H9 (cell line): ENCODE results near the gene KLC1. TPM values are rescaled to one million over a fixed set of nuclear protein-coding genes. Genes with fewer than 3 reads are reported as not detected.

Source experiments
- DNase-seq: peaks from one replicate; pipeline ENCODE4 v3.0.0-alpha.2; 2017
- H2AFZ ChIP-seq: one replicate; pipeline ENCODE4 v1.6.1; 2013; ENCODE audit warnings: mild to moderate bottlenecking, low read length, control low read depth, moderate library complexity
- H2AK5ac ChIP-seq: 2 replicates; pipeline ENCODE4 v1.6.1; 2013; ENCODE audit warnings: low read length, control low read depth, mixed read lengths; ENCODE audit not compliant: insufficient read length
- H2BK120ac ChIP-seq: one replicate; pipeline ENCODE4 v1.6.1; 2013; ENCODE audit warnings: low read depth, mild to moderate bottlenecking, low read length, control low read depth, inconsistent platforms; ENCODE audit not compliant: poor library complexity, severe bottlenecking
- H2BK12ac ChIP-seq: 2 replicates; pipeline ENCODE4 v1.6.1; 2013; ENCODE audit warnings: low read length, control low read depth, mixed read lengths, low read depth; ENCODE audit not compliant: insufficient read length
- H2BK15ac ChIP-seq: 2 replicates; pipeline ENCODE4 v1.6.1; 2013; ENCODE audit warnings: low read depth, low read length, control low read depth
- H2BK20ac ChIP-seq: one replicate; pipeline ENCODE4 v1.6.1; 2013; ENCODE audit warnings: low read depth, mild to moderate bottlenecking, low read length, control low read depth, inconsistent platforms; ENCODE audit not compliant: poor library complexity, severe bottlenecking
- H2BK5ac ChIP-seq: 2 replicates; pipeline ENCODE4 v1.6.1; 2013; ENCODE audit warnings: low read length, control low read depth, mixed read lengths; ENCODE audit not compliant: insufficient read length
- H3K14ac ChIP-seq: 2 replicates; pipeline ENCODE4 v1.6.1; 2013; ENCODE audit warnings: low read length, control low read depth; ENCODE audit not compliant: insufficient read depth
- H3K18ac ChIP-seq: 2 replicates; pipeline ENCODE4 v1.6.1; 2013; ENCODE audit warnings: low read depth, mild to moderate bottlenecking, mixed read lengths, low read length, control low read depth; ENCODE audit not compliant: insufficient read length
- H3K23ac ChIP-seq: 2 replicates; pipeline ENCODE4 v1.6.1; 2013; ENCODE audit warnings: low read length, control low read depth, mixed read lengths, low read depth; ENCODE audit not compliant: insufficient read length
- H3K23me2 ChIP-seq: 2 replicates; pipeline ENCODE4 v1.6.1; 2013; ENCODE audit warnings: low read depth, mild to moderate bottlenecking, mixed read lengths, low read length, control low read depth; ENCODE audit not compliant: insufficient read length, poor library complexity, severe bottlenecking
- H3K27ac ChIP-seq: 2 replicates; pipeline ENCODE4 v1.5.1; 2013; ENCODE audit warnings: low read length, control low read depth, mixed read lengths, low read depth; ENCODE audit not compliant: insufficient read length
- H3K27me3 ChIP-seq: 2 replicates; pipeline ENCODE4 v1.6.1; 2013; ENCODE audit warnings: low read length, control low read depth, inconsistent platforms; ENCODE audit not compliant: insufficient read depth
- H3K4ac ChIP-seq: 2 replicates; pipeline ENCODE4 v1.6.1; 2013; ENCODE audit warnings: low read depth, mild to moderate bottlenecking, control low read depth, inconsistent platforms, low read length, moderate library complexity
- H3K4me1 ChIP-seq: 2 replicates; pipeline ENCODE4 v1.6.1; 2013; ENCODE audit warnings: low read length, control low read depth, inconsistent platforms; ENCODE audit not compliant: insufficient read depth
- H3K4me2 ChIP-seq: 2 replicates; pipeline ENCODE4 v1.6.1; 2013; ENCODE audit warnings: low read length, control low read depth, mixed read lengths; ENCODE audit not compliant: insufficient read length, insufficient read depth
- H3K56ac ChIP-seq: 2 replicates; pipeline ENCODE4 v1.6.1; 2013; ENCODE audit warnings: low read depth, mild to moderate bottlenecking, mixed read lengths, low read length, control low read depth; ENCODE audit not compliant: insufficient read length
- H3K79me1 ChIP-seq: 2 replicates; pipeline ENCODE4 v1.6.1; 2013; ENCODE audit warnings: low read depth, mild to moderate bottlenecking, moderate library complexity, low read length, control low read depth, inconsistent platforms; ENCODE audit not compliant: insufficient read depth, poor library complexity, severe bottlenecking
- H3K79me2 ChIP-seq: 2 replicates; pipeline ENCODE4 v1.6.1; 2013; ENCODE audit warnings: low read length, control low read depth, inconsistent platforms; ENCODE audit not compliant: insufficient read depth
- H3K9ac ChIP-seq: 2 replicates; pipeline ENCODE4 v1.6.1; 2013; ENCODE audit warnings: low read length, control low read depth, mixed read lengths; ENCODE audit not compliant: insufficient read length; ENCODE audit errors: extremely low read depth
- H3K9me3 ChIP-seq: one replicate; pipeline ENCODE4 v1.6.1; 2013; ENCODE audit warnings: low read depth, low read length, inconsistent platforms; ENCODE audit not compliant: control insufficient read depth
- H3T11ph ChIP-seq: one replicate; pipeline ENCODE4 v1.6.1; 2013; ENCODE audit warnings: mild to moderate bottlenecking, low read length, control low read depth, inconsistent platforms
- H4K20me1 ChIP-seq: one replicate; pipeline ENCODE4 v1.6.1; 2013; ENCODE audit not compliant: control insufficient read depth, insufficient read length, insufficient read depth
- H4K5ac ChIP-seq: 2 replicates; pipeline ENCODE4 v1.6.1; 2013; ENCODE audit warnings: low read depth, mild to moderate bottlenecking, mixed read lengths, low read length, control low read depth; ENCODE audit not compliant: insufficient read length
- H4K8ac ChIP-seq: replicated peaks from 2 replicates; pipeline ENCODE4 v1.6.1; 2013; ENCODE audit warnings: low read length, control low read depth, mixed read lengths, low read depth; ENCODE audit not compliant: insufficient read length
- H4K91ac ChIP-seq: 2 replicates; pipeline ENCODE4 v1.6.1; 2013; ENCODE audit warnings: low read depth, mild to moderate bottlenecking, moderate library complexity, mixed read lengths, low read length, control low read depth; ENCODE audit not compliant: insufficient read length
- H3K27ac Mint-ChIP-seq, 3 experiments: 2 replicates in 2 of 3; 3 replicates in 1 of 3; pipeline ENCODE4 v1.8.0; 2020 to 2021; ENCODE audit warnings: mixed read lengths in 3 of 3, mild to moderate bottlenecking in 1 of 3, moderate library complexity in 1 of 3
- H3K27me3 Mint-ChIP-seq: 2 replicates; pipeline ENCODE4 v1.8.0; 2021; ENCODE audit warnings: low read depth, mild to moderate bottlenecking, moderate library complexity, mixed read lengths
- H3K36me3 Mint-ChIP-seq, 3 experiments: 2 replicates in 2 of 3; 3 replicates in 1 of 3; pipeline ENCODE4 v1.8.0; 2020 to 2021; ENCODE audit warnings: low read depth in 3 of 3, mixed read lengths in 3 of 3; ENCODE audit not compliant: insufficient read depth in 1 of 3
- H3K4me1 Mint-ChIP-seq, 2 experiments: 2 replicates each; pipeline ENCODE4 v1.8.0; 2020; ENCODE audit warnings: mixed read lengths in 2 of 2
- H3K4me3 Mint-ChIP-seq, 2 experiments: 2 replicates in 1 of 2; 3 replicates in 1 of 2; pipeline ENCODE4 v1.8.0; 2020 to 2021; ENCODE audit warnings: mild to moderate bottlenecking in 2 of 2, mixed read lengths in 2 of 2, moderate library complexity in 1 of 2
- H3K9me3 Mint-ChIP-seq, 2 experiments: 2 replicates in 1 of 2; 3 replicates in 1 of 2; pipeline ENCODE4 v1.8.0; 2020; ENCODE audit warnings: mild to moderate bottlenecking in 2 of 2, mixed read lengths in 2 of 2, moderate library complexity in 1 of 2
- WGBS: extraction: QIAGEN DNeasy Blood & Tissue Kit; methylation state at CpG from one replicate; pipeline ENCODE4 v1.1.7; 2013; ENCODE audit warnings: missing lambda C conversion rate, low lambda C conversion rate, mixed read lengths; ENCODE audit not compliant: insufficient read length; ENCODE audit errors: extremely low coverage; 5-methylcytosine and 5-hydroxymethylcytosine counted together
- total RNA-seq: library from RNA; stranded (reverse); gene quantifications from 2 replicates; pipeline ENCODE4 v1.2.1, GENCODE V29; 2021
- TF ChIP-seq, protein P1 (sequence below): fragments of 200-600 bp; sonication (generic); conservative IDR thresholded peaks from 3 replicates; pipeline ENCODE4 v1.8.0; 2021; ENCODE audit warnings: antibody characterized with exemption, mild to moderate bottlenecking

Gene KLC1
- total RNA-seq, 1 experiment from 2014 or later = 143 TPM

DNA sequence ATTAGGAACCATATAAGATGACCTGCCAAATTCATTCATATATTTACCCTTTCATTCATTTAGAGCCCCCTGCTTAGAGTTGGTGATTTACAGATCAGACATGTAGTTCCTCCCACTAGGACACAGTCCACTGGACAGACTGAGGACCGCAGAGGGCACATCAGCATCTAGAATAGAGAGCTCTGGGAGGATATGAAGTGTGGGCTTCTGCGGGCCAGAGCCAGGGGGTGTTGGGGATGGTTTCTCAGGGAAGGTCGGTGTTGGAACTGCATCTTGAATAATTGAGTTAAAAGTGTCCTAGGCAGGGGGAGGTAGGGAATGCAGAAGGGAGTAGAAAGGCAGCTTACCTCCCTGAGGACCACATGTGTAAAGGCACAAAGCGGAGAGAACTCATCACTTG lies 42.9 kb downstream of the KLC1 start:
- no peak overlapping the region for H2AK5ac ChIP-seq
- TF ChIP-seq, protein P1, sequence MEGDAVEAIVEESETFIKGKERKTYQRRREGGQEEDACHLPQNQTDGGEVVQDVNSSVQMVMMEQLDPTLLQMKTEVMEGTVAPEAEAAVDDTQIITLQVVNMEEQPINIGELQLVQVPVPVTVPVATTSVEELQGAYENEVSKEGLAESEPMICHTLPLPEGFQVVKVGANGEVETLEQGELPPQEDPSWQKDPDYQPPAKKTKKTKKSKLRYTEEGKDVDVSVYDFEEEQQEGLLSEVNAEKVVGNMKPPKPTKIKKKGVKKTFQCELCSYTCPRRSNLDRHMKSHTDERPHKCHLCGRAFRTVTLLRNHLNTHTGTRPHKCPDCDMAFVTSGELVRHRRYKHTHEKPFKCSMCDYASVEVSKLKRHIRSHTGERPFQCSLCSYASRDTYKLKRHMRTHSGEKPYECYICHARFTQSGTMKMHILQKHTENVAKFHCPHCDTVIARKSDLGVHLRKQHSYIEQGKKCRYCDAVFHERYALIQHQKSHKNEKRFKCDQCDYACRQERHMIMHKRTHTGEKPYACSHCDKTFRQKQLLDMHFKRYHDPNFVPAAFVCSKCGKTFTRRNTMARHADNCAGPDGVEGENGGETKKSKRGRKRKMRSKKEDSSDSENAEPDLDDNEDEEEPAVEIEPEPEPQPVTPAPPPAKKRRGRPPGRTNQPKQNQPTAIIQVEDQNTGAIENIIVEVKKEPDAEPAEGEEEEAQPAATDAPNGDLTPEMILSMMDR = no peak
- H3K79me2 ChIP-seq = no peaks in the 10 kb centered on the region
- H3K9me3 ChIP-seq = no peaks in the 10 kb centered on the region
- H4K5ac ChIP-seq = no peak overlapping the region
- H3K27ac ChIP-seq = no peak overlapping the region
- H3K27me3 Mint-ChIP-seq = no peaks in the 10 kb centered on the region
- peaks cover 41 to 87% (median 69%) of the 10 kb centered on the region in 3 experiments; a peak in 6 of 7 replicates for H3K36me3 Mint-ChIP-seq
- no peaks in the 10 kb centered on the region for H3K79me1 ChIP-seq
- no peak overlapping the region for H3K14ac ChIP-seq
- no peak overlapping the region for H2BK5ac ChIP-seq
- H3T11ph ChIP-seq = no peak overlapping the region
- H3K4me2 ChIP-seq = no peak overlapping the region
- H2BK15ac ChIP-seq = no peak overlapping the region
- no peak overlapping the region for H3K4ac ChIP-seq
- no peaks in the 10 kb centered on the region for H3K9me3 Mint-ChIP-seq
- H4K91ac ChIP-seq = no peak overlapping the region
- no peak overlapping the region for H3K23ac ChIP-seq
- H4K20me1 ChIP-seq = no peaks in the 10 kb centered on the region
- no peak overlapping the region for H3K4me3 Mint-ChIP-seq
- H2AFZ ChIP-seq = no peak overlapping the region
- no peak overlapping the region for H4K8ac ChIP-seq
- H3K23me2 ChIP-seq = no peaks in the 10 kb centered on the region
- no peaks in the 10 kb centered on the region for H3K4me1 Mint-ChIP-seq
- DNase-seq = no peak
- no peak overlapping the region for H3K9ac ChIP-seq
- no peaks in the 10 kb centered on the region for H3K27me3 ChIP-seq
- H3K27ac Mint-ChIP-seq = no peak overlapping the region
- H2BK12ac ChIP-seq = no peak overlapping the region
- no CpG with 5 or more reads among the region's 4 CpGs for WGBS
- H2BK120ac ChIP-seq = no peak overlapping the region
- H3K56ac ChIP-seq = no peak overlapping the region
- no peak overlapping the region for H2BK20ac ChIP-seq
- no peaks in the 10 kb centered on the region for H3K4me1 ChIP-seq
- no peak overlapping the region for H3K18ac ChIP-seq
